K562 (cell line): ENCODE results near the gene OR56B1. TPM values are rescaled to one million over a fixed set of nuclear protein-coding genes. Genes with fewer than 3 reads are reported as not detected.

Source experiments
- ATAC-seq: fragments of 200-7000 bp; cut with Tn5 transposase; 3 replicates; pipeline ENCODE4 v1.9.1; 2020; ENCODE audit warnings: moderate library complexity
- BruUV-seq: library from RNA; stranded (reverse); fragments of 400-500 nt; replicated peaks from 2 replicates; lab custom pipeline; 2021; lab: Mats Ljungman, UMichigan
- CTCF ChIA-PET: fragments of 300-600 bp; formaldehyde crosslinking; extraction: SDS; loops from one replicate; lab custom pipeline; 2021; ENCODE audit warnings: low intra/inter-chr PET ratio; lab: Yijun Ruan, JAX
- POLR2A ChIA-PET: fragments of 300-600, 350-650 bp; sonication (Branson Sonifier 250); formaldehyde crosslinking; extraction: SDS; loops from one replicate; lab custom pipeline; 2021; ENCODE audit warnings: antibody characterized with exemption, inconsistent platforms; lab: Yijun Ruan, JAX
- DNase-seq, 4 experiments: peaks; one replicate each; pipeline versions ENCODE4 v3.0.0 to v3.0.0-alpha.2; 2011 to 2018; ENCODE audit warnings: low spot score in 3 of 4, mixed read lengths in 3 of 4; ENCODE audit errors: extremely low read depth in 1 of 4
- FAIRE-seq: peaks from 2 replicates; lab custom pipeline; 2011; peaks lifted over from hg19 to GRCh38; lab: Jason Lieb, UNC
- H2AFZ ChIP-seq: 2 replicates; pipeline ENCODE4 v1.6.0; 2011; ENCODE audit warnings: low read depth, low read length, control low read depth, inconsistent platforms
- H3K27ac ChIP-seq: fragments of 200-600 bp; 3 replicates; pipeline ENCODE4 v1.8.0; 2011; ENCODE audit warnings: low read depth, mild to moderate bottlenecking, control low read depth, inconsistent platforms, low read length, moderate library complexity, mixed read lengths; ENCODE audit errors: extremely low read depth
- H3K27me3 ChIP-seq, 2 experiments: fragments of 300-600 bp in 1 of 2; 2 replicates in 1 of 2; 3 replicates in 1 of 2; pipeline versions ENCODE4 v1.6.0 to v1.8.0; 2011; ENCODE audit warnings: inconsistent platforms in 2 of 2, low read length in 2 of 2, mild to moderate bottlenecking in 1 of 2, mixed read lengths in 1 of 2, moderate library complexity in 1 of 2; ENCODE audit not compliant: control insufficient read depth in 2 of 2, insufficient read depth in 2 of 2
- H3K36me3 ChIP-seq: fragments of 300-600 bp; 3 replicates; pipeline ENCODE4 v1.8.0; 2011; ENCODE audit warnings: mild to moderate bottlenecking, low read length, inconsistent platforms; ENCODE audit not compliant: control insufficient read depth, insufficient read depth
- H3K4me1 ChIP-seq, 2 experiments: fragments of 200-600 bp in 1 of 2; replicated peaks in 1 of 2; 2 replicates in 1 of 2; 3 replicates in 1 of 2; pipeline versions ENCODE4 v1.5.1 to v1.8.0; 2011; ENCODE audit warnings: inconsistent platforms in 2 of 2, low read length in 2 of 2, mild to moderate bottlenecking in 1 of 2, mixed read lengths in 1 of 2, moderate library complexity in 1 of 2; ENCODE audit not compliant: control insufficient read depth in 2 of 2, insufficient read depth in 2 of 2
- H3K4me2 ChIP-seq: 2 replicates; pipeline ENCODE4 v1.6.1; 2011; ENCODE audit warnings: low read length, control low read depth, inconsistent platforms, mixed read lengths; ENCODE audit not compliant: insufficient read depth
- H3K4me3 ChIP-seq: fragments of 200-600 bp; sonication (generic), shearing (Covaris generic); 2 replicates; pipeline ENCODE4 v1.5.1; 2016; ENCODE audit warnings: control low read depth, inconsistent platforms
- H3K79me2 ChIP-seq: fragments of 200-600 bp; 3 replicates; pipeline ENCODE4 v1.8.0; 2011; ENCODE audit warnings: low read length, inconsistent platforms; ENCODE audit not compliant: control insufficient read depth, insufficient read depth
- H3K9ac ChIP-seq, 2 experiments: 2 replicates each; pipeline versions ENCODE4 v1.6.0 to v1.6.1; 2011; ENCODE audit warnings: low read depth in 2 of 2, low read length in 2 of 2, control low read depth in 1 of 2, inconsistent platforms in 1 of 2, mild to moderate bottlenecking in 1 of 2, mixed read lengths in 1 of 2; ENCODE audit not compliant: insufficient read depth in 1 of 2
- H3K9me1 ChIP-seq: one replicate; pipeline ENCODE4 v1.6.0; 2011; ENCODE audit warnings: inconsistent platforms, mild to moderate bottlenecking, low read length, moderate library complexity; ENCODE audit not compliant: control insufficient read depth, insufficient read depth
- H3K9me3 ChIP-seq: replicated peaks from 2 replicates; pipeline ENCODE4 v1.5.1; 2011; ENCODE audit warnings: low read depth, low read length, inconsistent platforms; ENCODE audit not compliant: control insufficient read depth, insufficient read depth
- H4K20me1 ChIP-seq: replicated peaks from 2 replicates; pipeline ENCODE4 v1.6.1; 2011; ENCODE audit warnings: low read length, inconsistent platforms, mixed read lengths; ENCODE audit not compliant: control insufficient read depth, insufficient read depth
- E2F1 ChIP-seq: sonication (generic); formaldehyde crosslinking; IDR thresholded peaks from 2 replicates; pipeline ENCODE4 v1.8.1; 2023; ENCODE audit warnings: mild to moderate bottlenecking, missing genetic modification reagents, moderate library complexity
- KDM4B ChIP-seq, 2 experiments: fragments of 450-650 bp in 1 of 2; sonication (generic) in 1 of 2; IDR thresholded peaks; 2 replicates each; pipeline ENCODE4 v1.6.1; 2016 to 2017; ENCODE audit warnings: borderline replicate concordance in 2 of 2, antibody characterized with exemption in 1 of 2, low read depth in 1 of 2, mild to moderate bottlenecking in 1 of 2
- KLF6 ChIP-seq: fragments of 250-450 bp; sonication (Bioruptor Pico); IDR thresholded peaks from 2 replicates; pipeline ENCODE4 v1.4.0; 2020; ENCODE audit warnings: mild to moderate bottlenecking, moderate library complexity, borderline replicate concordance
- MAFK ChIP-seq: IDR thresholded peaks from 2 replicates; pipeline ENCODE4 v1.6.1; 2011; ENCODE audit warnings: low read length, improper control_type of control experiment
- NFIC ChIP-seq: fragments of 450-650 bp; IDR thresholded peaks from 2 replicates; pipeline ENCODE4 v1.6.1; 2017; ENCODE audit warnings: mild to moderate bottlenecking, inconsistent platforms
- POLR2AphosphoS2 ChIP-seq: IDR thresholded peaks from 2 replicates; pipeline ENCODE4 v1.6.1; 2012; ENCODE audit warnings: low read length, improper control_type of control experiment
- SRSF7 ChIP-seq: fragments of 200-400 bp; formaldehyde crosslinking; optimal IDR thresholded peaks from 2 replicates; pipeline ENCODE3; 2017; ENCODE audit warnings: mild to moderate bottlenecking, low read depth, low read length
- ZNF263 ChIP-seq: sonication (generic); formaldehyde crosslinking; IDR thresholded peaks from 2 replicates; pipeline ENCODE4 v1.8.0; 2022; ENCODE audit warnings: mild to moderate bottlenecking, missing genetic modification reagents, borderline replicate concordance
- ZNF445 ChIP-seq: fragments of 250-450 bp; sonication (Bioruptor Pico); IDR thresholded peaks from 2 replicates; pipeline ENCODE4 v1.4.0; 2020; ENCODE audit warnings: low read depth, mild to moderate bottlenecking, moderate library complexity
- in situ Hi-C: fragments of 300-500 bp; cut with MboI; formaldehyde crosslinking; loops from 4 replicates; pipeline ENCODE4 v1.15.0; 2018; ENCODE audit warnings: inconsistent platforms, mixed read lengths
- intact Hi-C: fragments of 100-400 bp; cut with micrococcal nuclease; formaldehyde crosslinking; loops from 2 replicates; pipeline ENCODE4 v1.14.2; 2022
- polyA plus RNA-seq, 8 experiments: library from polyadenylated mRNA; depleted of rRNA in 4 of 8; stranded (reverse) in 5 of 8; unstranded in 3 of 8; fragments of >200 nt; fragmentation: Nextera tagmentation in 2 of 8; fragmentation: Illumina TruSeq in 1 of 8; extraction: Ambion mirVana in 2 of 8; extraction: Trizol in 1 of 8; gene quantifications; 2 replicates each; pipeline versions ENCODE4 v1.2.1 to v1.2.3, GENCODE V29; 2011 to 2014; ENCODE audit warnings: inconsistent platforms in 1 of 8, missing spikeins in 1 of 8
- total RNA-seq, 7 experiments: library from RNA; depleted of rRNA in 6 of 7; stranded (reverse); fragments of >200 nt in 6 of 7; fragmentation: Illumina TruSeq in 2 of 7; extraction: Trizol in 2 of 7; gene quantifications; 2 replicates each; pipeline versions ENCODE4 v1.2.1 to v1.2.3, GENCODE V29; 2011 to 2021; ENCODE audit warnings: low replicate concordance in 1 of 7

Gene OR56B1
- total and polyA plus RNA-seq, 9 of the 15 experiments (the other 6 are each of a cell fraction or from before 2014, with no cell fraction given) = not detected

GRCh38 chr11:5737091-5737490, 843 bp downstream of the OR56B1 start:
- FAIRE-seq (no peak), ATAC-seq (no peak), DNase-seq (no peak)
- TF ChIP-seq POLR2AphosphoS2 (no peak), ZNF263 (CRISPR knock-in tag) (no peak), MAFK (no peak), NFIC (no peak), SRSF7 (no peak), KDM4B (IDR thresholded peaks at IDR 0.05; ENCODE audit: borderline replicate concordance in 2 of 2, low read depth in 1 of 2) (no peak), E2F1 (CRISPR knock-in tag) (no peak), KLF6 (CRISPR knock-in tag) (no peak), ZNF445 (CRISPR knock-in tag) (no peak)
- in situ Hi-C loops (no loop called here), intact Hi-C loops (no loop called here)
- Histone ChIP-seq H4K20me1 (no peaks in the 10 kb centered on the region), H3K79me2 (no peaks in the 10 kb centered on the region), H3K9me3 (peaks cover 4% of the 10 kb centered on the region; the same call in 1 of the 2 replicates), H3K4me1 (no peaks in the 10 kb centered on the region), H3K9ac (no peak overlapping the region), H3K36me3 (no peaks in the 10 kb centered on the region), H3K27me3 (peaks cover 0 to 2% of the 10 kb centered on the region in 2 experiments; a peak in 2 of 5 replicates), H3K4me2 (no peak overlapping the region), H3K4me3 (no peak overlapping the region), H3K9me1 (no peaks in the 10 kb centered on the region), H3K27ac (no peak overlapping the region), H2AFZ (no peak overlapping the region)
- no TSS peak for BruUV-seq
- POLR2A ChIA-PET = no interaction called here
- CTCF ChIA-PET = no interaction called here
